HCT116 (cell line): ENCODE measurements around the gene SMG5. TPM values are rescaled to one million over a fixed set of nuclear protein-coding genes. Genes with fewer than 3 reads are reported as not detected.
A peak's percentile ranks its signal among the peaks of the same experiment; 100 is the strongest.

Source experiments
- ATAC-seq: fragments of 200-7000 bp; cut with Tn5 transposase; 2 replicates; pipeline ENCODE4 v1.9.1; 2020; ENCODE audit warnings: mild to moderate bottlenecking, moderate library complexity
- BruUV-seq: library from RNA; stranded (reverse); fragments of 400-500 nt; replicated peaks from 2 replicates; lab custom pipeline; 2021; lab: Mats Ljungman, UMichigan
- CTCF ChIA-PET: fragments of 300-600 bp; sonication (Branson Sonifier 250); formaldehyde crosslinking; loops from one replicate; lab custom pipeline; 2021; ENCODE audit warnings: antibody characterized with exemption; lab: Charles Lee
- POLR2A ChIA-PET: fragments of 300-600, 350-600 bp; sonication (Branson Sonifier 250); formaldehyde crosslinking; loops from one replicate; lab custom pipeline; 2021; ENCODE audit warnings: antibody characterized with exemption; lab: Charles Lee
- RAD21 ChIA-PET, 2 experiments: fragments of 300-600 bp; sonication (Branson Sonifier 250); formaldehyde crosslinking; loops; one replicate each; lab custom pipeline; 2023; ENCODE audit warnings: low total read pairs in 2 of 2; ENCODE audit not compliant: uncharacterized antibody in 2 of 2, unreplicated experiment in 2 of 2, low non-redundant PET in 1 of 2; lab: Charles Lee
- DNase-seq: peaks from one replicate; pipeline ENCODE4 v3.0.0-alpha.2; 2010; ENCODE audit warnings: low read depth, low spot score
- H2AFZ ChIP-seq: fragments of 200-600 bp; shearing (Covaris generic), sonication (generic); 2 replicates; pipeline ENCODE4 v1.6.1; 2017; ENCODE audit warnings: low read depth, mixed run types, mixed read lengths, antibody characterized with exemption, low read length; ENCODE audit not compliant: poor library complexity, severe bottlenecking
- H3K27ac ChIP-seq: 2 replicates; pipeline ENCODE4 v1.5.1; 2012; ENCODE audit warnings: low read depth, low read length
- H3K27me3 ChIP-seq: fragments of 200-600 bp; sonication (generic); 2 replicates; pipeline ENCODE4 v1.6.1; 2016; ENCODE audit warnings: mixed run types, low read length, mixed read lengths; ENCODE audit not compliant: insufficient read depth
- H3K36me3 ChIP-seq, 2 experiments: fragments of 200-500 bp in 1 of 2; fragments of 200-600 bp in 1 of 2; sonication (Bioruptor generic) in 1 of 2; sonication (generic) in 1 of 2; 2 replicates each; pipeline versions ENCODE4 v1.5.1 to v1.6.1; 2014 to 2016; ENCODE audit warnings: low read length in 2 of 2, inconsistent platforms in 1 of 2, mixed read lengths in 1 of 2, mixed run types in 1 of 2; ENCODE audit not compliant: insufficient read depth in 2 of 2, control insufficient read depth in 1 of 2
- H3K4me1 ChIP-seq, 2 experiments: fragments of 200-600 bp in 1 of 2; sonication (generic) in 1 of 2; 2 replicates each; pipeline versions ENCODE4 v1.5.1 to v1.6.1; 2012 to 2017; ENCODE audit warnings: low read length in 2 of 2, inconsistent platforms in 1 of 2, mild to moderate bottlenecking in 1 of 2, mixed read lengths in 1 of 2, mixed run types in 1 of 2, moderate library complexity in 1 of 2; ENCODE audit not compliant: insufficient read depth in 2 of 2, control insufficient read depth in 1 of 2
- H3K4me2 ChIP-seq: fragments of 200-600 bp; sonication (generic); 2 replicates; pipeline ENCODE4 v1.6.1; 2017; ENCODE audit warnings: mixed run types, low read length, mixed read lengths
- H3K4me3 ChIP-seq, 2 experiments: fragments of 200-600 bp in 1 of 2; sonication (generic) in 1 of 2; replicated peaks in 1 of 2; 2 replicates each; pipeline ENCODE4 v1.5.1; 2011 to 2016; ENCODE audit warnings: low read length in 2 of 2, control low read depth in 1 of 2, low read depth in 1 of 2, mild to moderate bottlenecking in 1 of 2, mixed read lengths in 1 of 2, mixed run types in 1 of 2
- H3K79me2 ChIP-seq: fragments of 200-600 bp; sonication (generic); 2 replicates; pipeline ENCODE4 v1.6.1; 2017; ENCODE audit warnings: mild to moderate bottlenecking, mixed run types, low read length, moderate library complexity, mixed read lengths; ENCODE audit not compliant: insufficient read depth
- H3K9ac ChIP-seq: fragments of 200-600 bp; sonication (generic); 2 replicates; pipeline ENCODE4 v1.6.1; 2016; ENCODE audit warnings: low read length, mixed read lengths
- H3K9me2 ChIP-seq: fragments of 200-600 bp; sonication (generic), shearing (Covaris generic); 2 replicates; pipeline ENCODE4 v1.6.1; 2017; ENCODE audit warnings: mixed run types, mild to moderate bottlenecking, moderate library complexity; ENCODE audit not compliant: insufficient read depth
- H3K9me3 ChIP-seq, 2 experiments: fragments of 200-500 bp in 1 of 2; fragments of 200-600 bp in 1 of 2; sonication (Bioruptor generic) in 1 of 2; sonication (generic) in 1 of 2; 2 replicates each; pipeline ENCODE4 v1.6.1; 2014 to 2017; ENCODE audit warnings: low read length in 2 of 2, mixed read lengths in 2 of 2, inconsistent platforms in 1 of 2, low read depth in 1 of 2, mild to moderate bottlenecking in 1 of 2, mixed run types in 1 of 2, moderate library complexity in 1 of 2; ENCODE audit not compliant: control insufficient read depth in 1 of 2, insufficient read depth in 1 of 2
- H4K20me1 ChIP-seq: fragments of 200-600 bp; sonication (generic), shearing (Covaris generic); 2 replicates; pipeline ENCODE4 v1.6.1; 2017; ENCODE audit warnings: mixed run types, mild to moderate bottlenecking, moderate library complexity; ENCODE audit not compliant: insufficient read depth
- CTCF ChIP-seq, 3 experiments: fragments of 200-600 bp in 1 of 3; sonication (generic) in 1 of 3; IDR thresholded peaks in 2 of 3; conservative IDR thresholded peaks in 1 of 3; 2 replicates each; pipeline ENCODE4 v1.5.1; 2012 to 2017; ENCODE audit warnings: low read depth in 2 of 3, low read length in 2 of 3, antibody characterized with exemption in 1 of 3, borderline replicate concordance in 1 of 3, control low read depth in 1 of 3, mild to moderate bottlenecking in 1 of 3, mixed read lengths in 1 of 3, mixed run types in 1 of 3, moderate library complexity in 1 of 3; ENCODE audit not compliant: insufficient read depth in 1 of 3
- ELF1 ChIP-seq: IDR thresholded peaks from 2 replicates; pipeline ENCODE4 v1.6.1; 2012; ENCODE audit warnings: low read depth, borderline replicate concordance
- EZH2phosphoT487 ChIP-seq: fragments of 200-600 bp; IDR thresholded peaks from 2 replicates; pipeline ENCODE4 v1.6.1; 2018; ENCODE audit warnings: antibody characterized with exemption, borderline replicate concordance
- MAX ChIP-seq: IDR thresholded peaks from 2 replicates; pipeline ENCODE4 v1.6.1; 2012
- POLR2AphosphoS5 ChIP-seq: IDR thresholded peaks from 2 replicates; pipeline ENCODE4 v1.6.1; 2011; ENCODE audit warnings: mild to moderate bottlenecking, low read depth, low read length, moderate library complexity
- REST ChIP-seq: IDR thresholded peaks from 2 replicates; pipeline ENCODE4 v1.6.1; 2012; ENCODE audit warnings: low read depth
- SIN3A ChIP-seq: IDR thresholded peaks from 2 replicates; pipeline ENCODE4 v1.6.1; 2012; ENCODE audit warnings: low read depth
- SRF ChIP-seq: IDR thresholded peaks from 2 replicates; pipeline ENCODE4 v1.6.1; 2012; ENCODE audit warnings: low read depth
- ZBTB33 ChIP-seq: IDR thresholded peaks from 2 replicates; pipeline ENCODE4 v1.6.1; 2011; ENCODE audit warnings: mild to moderate bottlenecking, low read length, moderate library complexity; ENCODE audit not compliant: insufficient replicate concordance; ENCODE audit errors: extremely low read depth
- ZFX ChIP-seq: fragments of 450-650 bp; IDR thresholded peaks from 2 replicates; pipeline ENCODE4 v1.6.1; 2017
- ZNF274 ChIP-seq: fragments of 200-500 bp; sonication (Bioruptor generic); IDR thresholded peaks from 2 replicates; pipeline ENCODE4 v1.6.1; 2014; ENCODE audit warnings: mild to moderate bottlenecking, low read depth, low read length, inconsistent platforms
- intact Hi-C: fragments of 100-400 bp; cut with micrococcal nuclease; formaldehyde crosslinking; loops from 2 replicates; pipeline ENCODE4 v1.10.0; 2022
- total RNA-seq: library from RNA; stranded (reverse); gene quantifications from one replicate; pipeline ENCODE4 v1.2.1, GENCODE V29; 2021; ENCODE audit not compliant: unreplicated experiment

Gene SMG5
- total RNA-seq, 1 experiment from 2014 or later = 75.2 TPM

- TF ChIP-seq REST (no peak), ZNF274 (no peak), ZFX (no peak), POLR2AphosphoS5 (peak; percentile 87), SRF (no peak)
These were observed 69.6 kb downstream of the SMG5 start, which contains the start of gene PMF1 (continued) for GRCh38 chr1:156212833-156213643.

GRCh38 chr1:156212130-156212529, 70.5 kb downstream of the SMG5 start:
- Histone ChIP-seq H3K27ac (peak overlapping the region; percentile 75; the same call in 1 of the 2 replicates), H2AFZ (no peak overlapping the region), H3K4me1 (peaks cover 10 to 21% of the 10 kb centered on the region in 2 experiments), H3K9me2 (no peaks in the 10 kb centered on the region), H4K20me1 (no peaks in the 10 kb centered on the region), H3K79me2 (peaks cover 22% of the 10 kb centered on the region), H3K27me3 (no peaks in the 10 kb centered on the region), H3K4me2 (peak overlapping the region; percentile 99), H3K36me3 (peaks cover 0 to 3% of the 10 kb centered on the region in 2 experiments; a peak in 1 of 4 replicates), H3K9me3 (no peaks in the 10 kb centered on the region), H3K9ac (peak overlapping the region; percentile 94), H3K4me3 (peak overlapping the region; percentile 85 to 96)
- no TSS peak for BruUV-seq
- DNase-seq (no peak), ATAC-seq (no peak)
- ChIA-PET CTCF (interaction anchor here (0.8 to 3.1 kb wide), 5 partner anchors 12 to 115 kb away, joined by 3 to 45 read pairs (median 3); no protein-coding TSS in a partner anchor), POLR2A (interaction anchor here (1.0 to 2.6 kb wide), 6 partner anchors 12 to 320 kb away, joined by 3 to 25 read pairs (median 12); partner anchors contain the start of gene SLC25A44), RAD21 (interaction anchor here in 1 of 2 experiments (0.6 kb wide), 1 partner anchor 249 kb away, joined by 3 read pairs; no protein-coding TSS in a partner anchor)
- no peak for TF ChIP-seq CTCF (IDR thresholded peaks at IDR 0.05 in 2 of 3, conservative IDR thresholded peaks at IDR 0.05 in 1 of 3; ENCODE audit: borderline replicate concordance in 1 of 3, insufficient read depth in 1 of 3, low read depth in 2 of 3, low read length in 2 of 3)
- TF ChIP-seq ELF1 = no peak
- TF ChIP-seq ZBTB33 = no peak
- TF ChIP-seq SIN3A = no peak
- no peak for TF ChIP-seq EZH2phosphoT487
- no peak for TF ChIP-seq MAX
- intact Hi-C loops = no loop called here
